Mesenchymal stem cell (in vitro differentiated cells and primary cell): Measurements from ENCODE around the gene KANK4.
A peak's percentile ranks its signal among the peaks of the same experiment; 100 is the strongest.

Experiments used
- DNase-seq: peaks from one replicate; pipeline ENCODE4 v3.0.0-alpha.2; 2013
- H2AFZ ChIP-seq: one replicate; pipeline ENCODE4 v1.6.1; 2013; ENCODE audit warnings: low read depth, mild to moderate bottlenecking, control low read depth, inconsistent platforms, low read length, moderate library complexity
- H2AK5ac ChIP-seq: 2 replicates; pipeline ENCODE4 v1.6.1; 2013; ENCODE audit warnings: low read length, moderate library complexity, mild to moderate bottlenecking, inconsistent platforms; ENCODE audit not compliant: severe bottlenecking
- H2BK120ac ChIP-seq: one replicate; pipeline ENCODE4 v1.6.1; 2013; ENCODE audit warnings: low read depth, mild to moderate bottlenecking, inconsistent platforms, low read length, moderate library complexity
- H2BK12ac ChIP-seq, 2 experiments: one replicate each; pipeline ENCODE4 v1.6.1; 2013; ENCODE audit warnings: inconsistent platforms in 2 of 2, low read length in 2 of 2, mild to moderate bottlenecking in 2 of 2, moderate library complexity in 2 of 2, control low read depth in 1 of 2
- H2BK15ac ChIP-seq: one replicate; pipeline ENCODE4 v1.6.1; 2013; ENCODE audit warnings: mild to moderate bottlenecking, low read depth, inconsistent platforms; ENCODE audit not compliant: poor library complexity, severe bottlenecking
- H2BK5ac ChIP-seq: 2 replicates; pipeline ENCODE4 v1.6.1; 2013; ENCODE audit warnings: low read depth, mild to moderate bottlenecking, low read length, control low read depth, inconsistent platforms; ENCODE audit not compliant: poor library complexity, severe bottlenecking
- H3K14ac ChIP-seq, 2 experiments: one replicate each; pipeline ENCODE4 v1.6.1; 2013; ENCODE audit warnings: inconsistent platforms in 2 of 2, low read length in 2 of 2, control low read depth in 1 of 2, mild to moderate bottlenecking in 1 of 2, moderate library complexity in 1 of 2
- H3K18ac ChIP-seq, 2 experiments: one replicate each; pipeline ENCODE4 v1.6.1; 2013; ENCODE audit warnings: inconsistent platforms in 2 of 2, low read length in 2 of 2, control low read depth in 1 of 2, low read depth in 1 of 2, mild to moderate bottlenecking in 1 of 2
- H3K23ac ChIP-seq, 2 experiments: one replicate each; pipeline ENCODE4 v1.6.1; 2013; ENCODE audit warnings: inconsistent platforms in 2 of 2, low read length in 2 of 2, mild to moderate bottlenecking in 2 of 2, moderate library complexity in 2 of 2, control low read depth in 1 of 2
- H3K27ac ChIP-seq: 2 replicates; pipeline ENCODE4 v1.5.1; 2013; ENCODE audit warnings: mild to moderate bottlenecking, moderate library complexity, low read length, control low read depth, inconsistent platforms; ENCODE audit not compliant: poor library complexity, severe bottlenecking
- H3K27me3 ChIP-seq, 2 experiments: 2 replicates each; pipeline versions ENCODE4 v1.6.1 to v1.7.0; 2013; ENCODE audit warnings: low read length in 2 of 2, mild to moderate bottlenecking in 2 of 2, moderate library complexity in 2 of 2, control low read depth in 1 of 2, inconsistent platforms in 1 of 2; ENCODE audit not compliant: control insufficient read depth in 1 of 2, insufficient read depth in 1 of 2
- H3K36me3 ChIP-seq, 2 experiments: 2 replicates each; pipeline versions ENCODE4 v1.6.1 to v1.7.0; 2013; ENCODE audit warnings: low read length in 2 of 2, control low read depth in 1 of 2, inconsistent platforms in 1 of 2, low read depth in 1 of 2, mild to moderate bottlenecking in 1 of 2; ENCODE audit not compliant: insufficient read depth in 2 of 2, control insufficient read depth in 1 of 2
- H3K4ac ChIP-seq, 2 experiments: one replicate each; pipeline ENCODE4 v1.6.1; 2013; ENCODE audit warnings: inconsistent platforms in 2 of 2, low read length in 2 of 2, mild to moderate bottlenecking in 2 of 2, moderate library complexity in 2 of 2, control low read depth in 1 of 2, low read depth in 1 of 2
- H3K4me1 ChIP-seq: 2 replicates; pipeline ENCODE4 v1.6.1; 2013; ENCODE audit warnings: low read depth, low read length, control low read depth; ENCODE audit not compliant: control insufficient read depth, insufficient read depth
- H3K4me2 ChIP-seq: 2 replicates; pipeline ENCODE4 v1.6.1; 2013; ENCODE audit warnings: low read length, mild to moderate bottlenecking, inconsistent platforms; ENCODE audit not compliant: poor library complexity, severe bottlenecking
- H3K4me3 ChIP-seq, 2 experiments: 2 replicates each; pipeline versions ENCODE4 v1.5.1 to v1.7.0; 2013; ENCODE audit warnings: low read length in 2 of 2, mild to moderate bottlenecking in 2 of 2, control low read depth in 1 of 2, low read depth in 1 of 2; ENCODE audit not compliant: insufficient read depth in 1 of 2
- H3K79me1 ChIP-seq: replicated peaks from 2 replicates; pipeline ENCODE4 v1.6.1; 2013; ENCODE audit warnings: mild to moderate bottlenecking, control low read depth, low read length, inconsistent platforms; ENCODE audit not compliant: poor library complexity, severe bottlenecking
- H3K9ac ChIP-seq: 2 replicates; pipeline ENCODE4 v1.7.0; 2013; ENCODE audit warnings: mild to moderate bottlenecking, low read length, moderate library complexity
- H3K9me3 ChIP-seq: 2 replicates; pipeline ENCODE4 v1.7.0; 2013; ENCODE audit warnings: mild to moderate bottlenecking, low read length; ENCODE audit not compliant: control insufficient read depth
- H4K8ac ChIP-seq: one replicate; pipeline ENCODE4 v1.6.1; 2013; ENCODE audit warnings: inconsistent platforms, mild to moderate bottlenecking, low read length, moderate library complexity
- H4K91ac ChIP-seq: one replicate; pipeline ENCODE4 v1.6.1; 2013; ENCODE audit warnings: mild to moderate bottlenecking, low read length, inconsistent platforms
- WGBS: methylation state at CpG from one replicate; pipeline ENCODE4 v1.1.7; 2013; ENCODE audit warnings: mixed read lengths; 5-methylcytosine and 5-hydroxymethylcytosine counted together

Gene KANK4

DNA sequence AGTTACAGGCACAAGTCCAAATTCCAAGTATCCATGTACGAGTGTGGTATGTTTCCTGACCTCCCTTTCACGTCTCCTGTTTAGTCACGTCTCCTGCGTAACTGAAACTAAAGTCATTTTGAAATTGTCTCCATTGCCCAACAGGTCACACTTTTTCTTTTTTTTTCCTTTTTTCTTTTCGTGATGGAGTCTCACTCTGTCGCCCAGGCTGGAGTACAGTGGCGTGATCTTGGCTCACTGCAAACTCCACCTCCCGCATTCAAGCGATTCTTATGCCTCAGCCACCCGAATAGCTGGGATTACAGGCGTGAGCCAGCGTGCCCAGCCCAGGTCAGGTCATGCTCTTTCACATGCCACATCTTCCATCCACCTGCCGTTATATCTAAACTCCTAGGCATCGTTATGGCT is 86.4 kb downstream of the KANK4 start:
- no peaks in the 10 kb centered on the region for H3K79me1 ChIP-seq
- H2BK120ac ChIP-seq, result no peak overlapping the region
- H2BK15ac ChIP-seq, result no peak overlapping the region
- H3K27me3 ChIP-seq, result peaks cover 0 to 10% of the 10 kb centered on the region in 2 experiments
- no peak overlapping the region for H4K8ac ChIP-seq
- no peak overlapping the region for H3K4me2 ChIP-seq
- H3K36me3 ChIP-seq, result no peaks in the 10 kb centered on the region
- H3K4ac ChIP-seq, result no peak overlapping the region
- 89% methylated on average over 14 of the region's 14 CpGs for WGBS
- no peak overlapping the region for H2BK12ac ChIP-seq
- no peak for DNase-seq
- no peak overlapping the region for H3K27ac ChIP-seq
- no peak overlapping the region for H2BK5ac ChIP-seq
- H3K9ac ChIP-seq, result no peak overlapping the region
- no peak overlapping the region for H2AFZ ChIP-seq
- no peak overlapping the region for H3K23ac ChIP-seq
- peaks cover 5% of the 10 kb centered on the region for H3K4me1 ChIP-seq
- H3K9me3 ChIP-seq, result no peaks in the 10 kb centered on the region
- H4K91ac ChIP-seq, result no peak overlapping the region
- no peak overlapping the region for H3K18ac ChIP-seq
- H3K14ac ChIP-seq, result no peak overlapping the region
- no peak overlapping the region for H2AK5ac ChIP-seq
- no peak overlapping the region for H3K4me3 ChIP-seq

GRCh38 chr1:62230718-62231117 is 88.5 kb downstream of the KANK4 start:
- peaks cover 0 to 10% of the 10 kb centered on the region in 2 experiments for H3K27me3 ChIP-seq
- no peak overlapping the region for H3K14ac ChIP-seq
- H3K4me1 ChIP-seq, result peaks cover 5% of the 10 kb centered on the region
- H3K4me3 ChIP-seq, result no peak overlapping the region
- H4K8ac ChIP-seq, result no peak overlapping the region
- no peak overlapping the region for H2BK12ac ChIP-seq
- no peak overlapping the region for H2BK15ac ChIP-seq
- no peak overlapping the region for H2AFZ ChIP-seq
- H3K36me3 ChIP-seq, result no peaks in the 10 kb centered on the region
- no peak overlapping the region for H3K4ac ChIP-seq
- H2BK120ac ChIP-seq, result no peak overlapping the region
- H3K79me1 ChIP-seq, result no peaks in the 10 kb centered on the region
- H3K23ac ChIP-seq, result no peak overlapping the region
- no peak overlapping the region for H2AK5ac ChIP-seq
- no peak overlapping the region for H4K91ac ChIP-seq
- 49% methylated on average over 5 of the region's 5 CpGs for WGBS
- no peak overlapping the region for H2BK5ac ChIP-seq
- H3K18ac ChIP-seq, result no peak overlapping the region
- no peaks in the 10 kb centered on the region for H3K9me3 ChIP-seq
- no peak overlapping the region for H3K27ac ChIP-seq
- H3K4me2 ChIP-seq, result no peak overlapping the region
- no peak overlapping the region for H3K9ac ChIP-seq
- peak; percentile 28 for DNase-seq

GRCh38 chr1:62229932-62230331 is 89.3 kb downstream of the KANK4 start:
- Histone ChIP-seq H2BK120ac (no peak overlapping the region), H3K23ac (no peak overlapping the region), H4K91ac (no peak overlapping the region), H2BK5ac (no peak overlapping the region), H3K4me1 (peaks cover 5% of the 10 kb centered on the region), H3K9me3 (no peaks in the 10 kb centered on the region), H3K27ac (no peak overlapping the region), H3K4ac (no peak overlapping the region), H2BK12ac (no peak overlapping the region), H2AK5ac (no peak overlapping the region), H3K18ac (no peak overlapping the region), H3K36me3 (no peaks in the 10 kb centered on the region), H3K9ac (no peak overlapping the region), H4K8ac (no peak overlapping the region), H3K4me3 (no peak overlapping the region), H3K27me3 (peaks cover 0 to 10% of the 10 kb centered on the region in 2 experiments), H2AFZ (no peak overlapping the region), H2BK15ac (no peak overlapping the region), H3K4me2 (no peak overlapping the region), H3K14ac (no peak overlapping the region), H3K79me1 (no peaks in the 10 kb centered on the region)
- DNase-seq, result no peak
- no CpG with 5 or more reads among the region's 2 CpGs for WGBS

GRCh38 chr1:62229468-62229867 is 89.8 kb downstream of the KANK4 start:
- Histone ChIP-seq H2BK120ac (no peak overlapping the region), H3K14ac (no peak overlapping the region), H3K18ac (no peak overlapping the region), H3K9ac (no peak overlapping the region), H4K8ac (no peak overlapping the region), H3K4me2 (no peak overlapping the region), H3K4me1 (peaks cover 5% of the 10 kb centered on the region), H2BK15ac (no peak overlapping the region), H3K9me3 (no peaks in the 10 kb centered on the region), H3K4me3 (no peak overlapping the region), H3K79me1 (no peaks in the 10 kb centered on the region), H3K27ac (no peak overlapping the region), H2BK5ac (no peak overlapping the region), H2AFZ (no peak overlapping the region), H3K4ac (no peak overlapping the region), H4K91ac (no peak overlapping the region), H2AK5ac (no peak overlapping the region), H3K23ac (no peak overlapping the region), H2BK12ac (no peak overlapping the region), H3K27me3 (peaks cover 0 to 10% of the 10 kb centered on the region in 2 experiments), H3K36me3 (no peaks in the 10 kb centered on the region)
- WGBS, result 100% methylated on average over 1 of the region's 3 CpGs
- no peak for DNase-seq
